Osteocyte (in vitro differentiated cells): ENCODE measurements around the gene OR10A3. TPM values are rescaled to one million over a fixed set of nuclear protein-coding genes. Genes with fewer than 3 reads are reported as not detected.
A peak's percentile ranks its signal among the peaks of the same experiment; 100 is the strongest.

Source experiments
- DNase-seq: peaks from one replicate; pipeline ENCODE4 v3.0.0; 2021; ENCODE audit warnings: mixed read lengths; ENCODE audit not compliant: unreplicated experiment; ENCODE audit errors: extremely low spot score
- H3K27ac Mint-ChIP-seq: one replicate; pipeline ENCODE4 v1.8.0; 2021; ENCODE audit warnings: mild to moderate bottlenecking, mixed read lengths; ENCODE audit not compliant: unreplicated experiment
- H3K27me3 Mint-ChIP-seq: one replicate; pipeline ENCODE4 v1.8.0; 2021; ENCODE audit warnings: mixed read lengths; ENCODE audit not compliant: unreplicated experiment
- H3K36me3 Mint-ChIP-seq: one replicate; pipeline ENCODE4 v1.8.0; 2021; ENCODE audit warnings: mixed read lengths; ENCODE audit not compliant: unreplicated experiment
- H3K4me1 Mint-ChIP-seq: one replicate; pipeline ENCODE4 v1.8.0; 2021; ENCODE audit warnings: mixed read lengths; ENCODE audit not compliant: unreplicated experiment
- H3K4me3 Mint-ChIP-seq: one replicate; pipeline ENCODE4 v1.8.0; 2021; ENCODE audit warnings: mild to moderate bottlenecking, moderate library complexity, mixed read lengths; ENCODE audit not compliant: unreplicated experiment
- H3K9me3 Mint-ChIP-seq: one replicate; pipeline ENCODE4 v1.8.0; 2021; ENCODE audit warnings: mixed read lengths; ENCODE audit not compliant: unreplicated experiment
- CTCF ChIP-seq: fragments of 200-600 bp; sonication (generic); IDR thresholded peaks from 2 replicates; pipeline ENCODE4 v1.5.0; 2021; ENCODE audit warnings: antibody characterized with exemption, mild to moderate bottlenecking, moderate library complexity
- total RNA-seq: library from RNA; stranded (reverse); gene quantifications from 2 replicates; pipeline ENCODE4 v1.2.1, GENCODE V29; 2021

The OR10A3 gene
- total RNA-seq, 1 donor from 2014 or later: not detected

DNA sequence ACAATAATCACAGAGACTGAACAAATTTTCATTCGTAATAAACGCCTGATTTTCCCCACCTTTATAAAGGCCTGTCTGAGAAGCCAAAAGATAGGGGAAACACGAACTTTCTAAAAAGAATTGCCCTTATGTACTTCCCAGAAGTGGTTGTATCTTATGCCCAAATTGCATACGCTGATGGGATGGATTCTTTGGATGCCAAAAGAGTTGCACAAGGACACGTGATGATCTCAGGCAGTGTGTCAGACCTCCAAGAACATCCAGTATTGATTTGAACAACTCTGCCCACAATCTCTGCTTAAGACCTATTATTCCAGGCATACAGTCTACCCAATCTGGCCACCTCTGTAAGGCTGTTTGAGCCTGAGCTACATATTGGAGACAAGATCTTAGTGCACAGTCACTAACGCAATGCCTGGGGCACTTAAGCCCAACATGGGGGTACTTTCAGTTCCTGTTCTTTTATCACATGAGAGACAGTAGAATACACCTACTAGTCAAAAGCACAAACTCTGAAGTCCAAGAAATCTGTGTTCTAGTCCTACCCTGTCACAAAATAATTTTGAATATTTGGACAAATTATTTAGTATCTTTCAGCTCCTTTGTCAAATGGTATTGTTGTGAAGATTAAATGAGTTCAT lies 49.3 kb downstream of the OR10A3 start:
- peaks cover 41% of the 10 kb centered on the region for H3K4me1 Mint-ChIP-seq
- H3K4me3 Mint-ChIP-seq: no peak overlapping the region
- no peak for TF ChIP-seq CTCF
- peaks cover 2% of the 10 kb centered on the region for H3K36me3 Mint-ChIP-seq
- H3K9me3 Mint-ChIP-seq: peaks cover 8% of the 10 kb centered on the region
- no peaks in the 10 kb centered on the region for H3K27me3 Mint-ChIP-seq
- no peak for DNase-seq
- peak overlapping the region; percentile 60 for H3K27ac Mint-ChIP-seq

- H3K4me1 Mint-ChIP-seq: peaks cover 26% of the 10 kb centered on the region
- peaks cover 2% of the 10 kb centered on the region for H3K36me3 Mint-ChIP-seq
- peak overlapping the region; percentile 65 for H3K27ac Mint-ChIP-seq
- peaks cover 2% of the 10 kb centered on the region for H3K27me3 Mint-ChIP-seq
- H3K9me3 Mint-ChIP-seq: peaks cover 7% of the 10 kb centered on the region
- no peak for DNase-seq
- TF ChIP-seq CTCF: no peak
- H3K4me3 Mint-ChIP-seq: no peak overlapping the region
Measured at GRCh38 chr11:7890417-7891172, 50.9 kb downstream of the OR10A3 start.

DNA sequence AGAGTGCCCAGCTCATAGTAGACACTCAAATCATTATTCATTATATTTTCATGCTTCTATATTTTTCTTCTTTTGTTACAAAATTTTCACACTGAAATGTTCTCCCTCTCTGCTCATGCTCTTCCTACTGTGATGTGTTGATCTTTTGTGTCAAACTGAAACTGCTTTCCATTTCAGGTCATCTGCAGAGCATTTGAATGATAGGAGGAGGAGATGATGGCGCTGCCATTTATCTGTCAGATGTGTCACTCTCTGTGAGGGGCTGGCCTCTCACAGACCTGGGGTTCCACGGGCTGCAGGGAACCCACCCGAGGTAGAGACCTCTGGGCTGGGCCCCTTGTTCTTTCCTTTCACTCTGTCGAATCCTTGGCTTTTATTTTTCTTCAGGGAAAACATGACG lies 51.5 kb downstream of the OR10A3 start:
- Mint-ChIP-seq H3K4me1 (peaks cover 23% of the 10 kb centered on the region), H3K9me3 (peaks cover under 1% of the 10 kb centered on the region), H3K27me3 (peaks cover 2% of the 10 kb centered on the region), H3K36me3 (no peaks in the 10 kb centered on the region), H3K4me3 (no peak overlapping the region), H3K27ac (peak overlapping the region; percentile 65)
- DNase-seq: no peak
- no peak for TF ChIP-seq CTCF

Other genes with a start within 250 kb of the OR10A3 start
- gene OVCH2, start 235.2 kb downstream of the OR10A3 start, total RNA-seq: not detected in 2 replicates
- gene OR5P2, start 144.8 kb downstream of the OR10A3 start, total RNA-seq: not detected in 2 replicates
- not detected in 2 replicates for gene OR5P3, start 110.9 kb downstream of the OR10A3 start, total RNA-seq
- not detected in 2 replicates for gene OR10A6, start 10.4 kb downstream of the OR10A3 start, total RNA-seq
- 0.38 and 0.63 TPM in 2 replicates for gene NLRP10, start 23.7 kb upstream of the OR10A3 start, total RNA-seq
- gene EIF3F, start 45.6 kb upstream of the OR10A3 start, total RNA-seq: 327 and 333 TPM in 2 replicates
- gene TUB, start 139.5 kb upstream of the OR10A3 start, total RNA-seq: 7.8 and 8.7 TPM in 2 replicates
- not detected in 2 replicates for gene RIC3, start 227.3 kb upstream of the OR10A3 start, total RNA-seq